KBM-7 (cell line): ENCODE data around the gene FAM118A.
"Not testable (repeated sequence)": the region's sequence is repeated elsewhere in the genome, so short reads cannot be mapped to it uniquely, and the experiment has no call there.

Experiments used
- DNase-seq: peaks from one replicate; pipeline ENCODE4 v3.0.0-alpha.2; 2015
- in situ Hi-C: fragments of 300-500 bp; cut with MboI; formaldehyde crosslinking; loops from 2 replicates; pipeline ENCODE4 v1.14.3; 2020; ENCODE audit warnings: low sequenced_read_pairs, low pct_unique_long_range_greater_than_20kb, mixed read lengths

Gene FAM118A

GRCh38 chr22:45278125-45278524 lies 31.6 kb upstream of the FAM118A start:
- in situ Hi-C loops: no loop called here
- no peak for DNase-seq

GRCh38 chr22:45280587-45280980 lies 29.1 kb upstream of the FAM118A start:
- in situ Hi-C loops: no loop called here
- DNase-seq: no peak

- in situ Hi-C loops: no loop called here
- no peak for DNase-seq
Measured at GRCh38 chr22:45281010-45281409, 28.7 kb upstream of the FAM118A start.

DNA sequence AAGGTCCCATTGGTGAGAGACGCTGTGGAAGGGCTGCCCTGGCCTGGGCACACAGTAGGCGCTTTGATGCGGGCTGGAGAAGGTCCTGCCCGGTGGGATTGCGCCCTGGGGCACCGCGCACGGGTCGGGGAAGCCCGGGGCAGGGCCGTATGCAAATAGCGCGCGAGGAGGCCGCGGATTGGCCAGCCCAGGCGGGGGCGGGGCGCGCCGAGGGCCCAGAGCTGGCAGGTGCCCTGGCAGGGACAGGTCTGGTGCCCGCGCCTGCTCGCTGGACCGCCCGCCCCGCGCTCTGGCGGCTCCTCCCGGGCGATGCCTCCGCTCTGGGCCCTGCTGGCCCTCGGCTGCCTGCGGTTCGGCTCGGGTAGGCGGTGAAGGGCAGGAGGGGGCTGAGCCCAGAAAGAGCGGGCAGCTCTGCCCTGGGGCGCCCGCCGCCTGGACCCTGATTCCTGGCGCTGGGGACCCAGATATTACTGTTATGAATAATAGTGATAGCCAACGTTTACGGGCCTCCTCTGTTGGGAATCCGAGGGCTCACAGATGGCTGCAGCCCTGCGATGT lies 24.9 kb upstream of the FAM118A start, which contains the start of gene UPK3A:
Gene UPK3A (plus strand): TSS at position 245 of the 558 bp plus-strand sequence. CDS start 65 bp downstream, at position 310.
- in situ Hi-C loops: no loop called here
- DNase-seq: no peak

DNA sequence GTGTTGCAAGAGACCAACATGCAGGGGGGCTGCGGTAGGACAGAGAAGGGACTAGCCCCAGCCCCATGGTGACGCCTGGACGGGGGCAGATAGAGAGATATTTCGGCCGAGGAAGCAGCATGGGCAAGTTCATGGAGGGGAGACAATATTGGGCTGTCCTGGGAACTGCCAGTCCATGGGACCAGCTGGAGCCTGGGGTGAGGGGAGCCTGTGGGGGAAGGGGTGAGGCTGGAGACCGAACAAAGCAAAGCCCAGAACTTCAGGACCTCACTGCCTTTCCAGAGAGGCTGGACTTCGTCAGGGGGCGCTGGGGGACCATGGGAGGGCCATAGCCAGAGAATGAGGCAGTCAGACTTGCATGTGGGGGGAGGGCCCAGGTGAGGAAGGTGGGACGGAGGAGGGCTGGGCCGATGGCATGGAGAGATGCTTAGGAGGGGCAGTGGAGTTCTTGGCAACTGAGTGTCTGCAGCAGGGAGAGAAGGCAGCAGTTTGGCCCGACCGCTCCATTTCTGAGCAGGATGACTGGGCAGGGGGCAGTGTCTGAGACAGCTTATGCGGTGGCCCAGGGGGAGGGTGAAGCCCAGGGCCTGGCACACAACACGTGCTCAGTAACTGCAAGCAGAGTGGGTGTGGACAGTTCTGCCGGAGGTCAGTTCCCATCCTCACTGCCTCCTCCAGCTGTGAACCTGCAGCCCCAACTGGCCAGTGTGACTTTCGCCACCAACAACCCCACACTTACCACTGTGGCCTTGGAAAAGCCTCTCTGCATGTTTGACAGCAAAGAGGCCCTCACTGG lies 24.3 kb upstream of the FAM118A start:
- in situ Hi-C loops: no loop called here
- no peak for DNase-seq

DNA sequence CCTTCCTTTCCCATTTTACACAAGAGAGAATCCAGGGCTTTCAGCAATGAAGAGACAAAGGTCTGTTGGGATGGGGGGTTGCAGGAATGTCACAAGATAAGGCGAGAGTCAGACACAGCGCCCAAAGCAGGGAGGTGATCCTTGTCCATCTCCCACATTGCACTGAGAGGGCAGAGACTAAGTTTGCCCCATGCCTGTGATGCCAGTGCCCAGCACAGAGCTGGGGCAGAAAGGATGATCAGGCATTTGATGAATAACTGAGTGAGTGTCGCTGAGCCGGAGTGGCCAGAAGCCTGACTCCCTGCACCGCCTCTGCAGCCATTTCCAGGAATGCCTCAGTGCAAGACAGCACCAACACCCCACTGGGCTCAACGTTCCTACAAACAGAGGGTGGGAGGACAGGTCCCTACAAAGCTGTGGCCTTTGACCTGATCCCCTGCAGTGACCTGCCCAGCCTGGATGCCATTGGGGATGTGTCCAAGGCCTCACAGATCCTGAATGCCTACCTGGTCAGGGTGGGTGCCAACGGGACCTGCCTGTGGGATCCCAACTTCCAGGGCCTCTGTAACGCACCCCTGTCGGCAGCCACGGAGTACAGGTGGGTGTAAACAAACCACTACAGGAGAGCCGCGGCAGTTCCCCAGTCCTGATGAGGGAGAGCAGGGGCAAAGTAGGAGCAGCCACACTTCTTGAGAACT lies 22.7 kb upstream of the FAM118A start:
- DNase-seq: no peak
- in situ Hi-C loops: no loop called here

DNA sequence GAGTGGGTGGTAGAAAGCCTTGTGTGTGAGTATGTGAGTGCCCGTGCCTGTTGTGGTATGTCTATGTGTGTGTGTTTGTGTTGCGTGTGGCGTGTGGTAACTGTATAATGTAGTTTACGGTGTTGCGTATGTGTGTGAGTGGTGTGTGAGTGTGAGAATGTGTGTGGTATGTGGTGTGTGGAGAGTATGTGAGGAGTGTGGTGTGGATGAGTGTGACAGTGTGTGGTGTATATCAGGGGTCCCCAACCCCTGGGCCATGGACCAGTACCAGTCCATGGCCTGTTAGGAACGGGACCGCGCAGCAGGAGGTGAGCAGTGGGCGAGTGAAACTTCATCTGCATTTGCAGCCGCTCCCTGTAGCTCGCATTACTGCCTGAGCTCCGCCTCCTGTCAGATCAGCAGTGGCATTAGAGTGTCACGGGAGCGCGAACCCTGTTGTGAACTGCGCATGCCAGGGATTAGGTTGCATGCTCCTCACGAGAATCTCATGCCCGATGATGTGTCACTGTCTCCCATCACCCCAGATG lies 19.3 kb upstream of the FAM118A start:
- in situ Hi-C loops: no loop called here
- DNase-seq: no peak

GRCh38 chr22:45291061-45291930 lies 18.4 kb upstream of the FAM118A start:
- in situ Hi-C loops: no loop called here
- DNase-seq: no peak

DNA sequence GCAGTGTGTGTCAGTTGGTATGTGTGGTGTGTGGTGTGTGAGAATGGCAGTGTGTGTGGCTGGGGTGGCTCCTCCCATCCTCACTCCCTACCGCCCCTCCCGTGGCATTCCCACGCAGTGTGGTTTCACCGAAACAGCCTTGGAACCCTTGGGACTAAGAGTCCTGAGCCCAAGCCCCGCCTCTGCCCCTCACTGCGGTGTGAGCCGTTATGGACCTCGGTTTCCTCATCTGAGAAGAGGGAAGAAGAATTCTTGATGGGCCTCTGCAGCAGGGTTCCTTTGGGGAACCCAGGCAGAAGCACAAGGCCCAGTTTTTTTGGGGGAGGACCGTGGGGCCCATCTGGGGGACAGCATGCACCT lies 17.8 kb upstream of the FAM118A start:
- in situ Hi-C loops: no loop called here
- no peak for DNase-seq

- in situ Hi-C loops: no loop called here
Measured at GRCh38 chr22:45292731-45293442, 16.8 kb upstream of the FAM118A start.

GRCh38 chr22:45294030-45294429 lies 15.7 kb upstream of the FAM118A start:
- DNase-seq: no peak
- in situ Hi-C loops: no loop called here

More at GRCh38 chr22:45292731-45293442, 16.8 kb upstream of the FAM118A start:
- peak; percentile 69 for DNase-seq

GRCh38 chr22:45295004-45295403 lies 14.7 kb upstream of the FAM118A start:
- DNase-seq, in situ Hi-C loops: not testable (repeated sequence)

DNA sequence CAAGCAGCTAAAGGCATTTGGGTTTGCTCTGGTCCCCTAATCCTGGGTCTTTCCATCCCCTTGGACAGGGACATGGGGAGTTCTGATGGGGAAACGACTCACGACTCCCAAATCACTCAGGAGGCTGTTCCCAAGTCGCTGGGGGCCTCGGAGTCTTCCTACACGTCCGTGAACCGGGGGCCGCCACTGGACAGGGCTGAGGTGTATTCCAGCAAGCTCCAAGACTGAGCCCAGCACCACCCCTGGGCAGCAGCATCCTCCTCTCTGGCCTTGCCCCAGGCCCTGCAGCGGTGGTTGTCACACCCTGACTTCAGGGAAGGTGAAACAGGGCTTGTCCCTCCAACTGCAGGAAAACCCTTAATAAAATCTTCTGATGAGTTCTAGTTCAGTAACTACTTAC lies 14.2 kb upstream of the FAM118A start:
- in situ Hi-C loops: no loop called here
- DNase-seq: no peak

DNA sequence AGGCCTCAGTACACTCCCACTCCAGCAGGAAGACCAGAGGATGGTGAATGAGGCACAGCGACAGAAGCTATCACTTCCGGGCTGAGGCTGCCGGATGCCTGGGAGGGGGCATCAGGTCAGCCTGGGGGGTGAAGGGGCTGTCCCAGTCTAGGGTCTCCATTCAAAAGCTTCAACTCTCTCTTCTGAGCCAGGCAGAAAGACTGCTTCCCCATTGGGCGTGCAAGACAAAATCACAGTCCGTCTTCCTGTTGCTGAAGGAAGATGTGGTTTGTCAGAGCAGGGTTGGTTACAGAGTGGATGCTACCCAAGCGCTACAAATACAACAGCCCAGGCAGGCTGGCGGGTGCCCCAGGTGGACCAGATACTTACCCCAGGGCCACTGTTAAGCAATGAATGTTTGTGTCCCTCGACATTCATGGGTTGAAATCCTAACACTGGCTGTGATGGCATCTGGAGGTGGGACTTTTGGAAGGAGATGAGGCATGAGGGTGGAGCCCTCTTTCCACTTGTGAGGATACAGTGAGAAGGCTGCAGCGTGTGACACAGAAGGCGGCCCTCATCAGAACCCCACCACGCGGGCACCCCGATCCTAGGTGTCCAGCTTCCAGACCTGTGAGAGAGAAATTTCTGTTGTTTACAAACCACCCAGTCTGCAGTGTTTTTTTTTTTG lies 13.0 kb upstream of the FAM118A start:
- peak; percentile 37 for DNase-seq
- in situ Hi-C loops: no loop called here

- in situ Hi-C loops: no loop called here
Measured at GRCh38 chr22:45298934-45299505, 10.7 kb upstream of the FAM118A start.

DNA sequence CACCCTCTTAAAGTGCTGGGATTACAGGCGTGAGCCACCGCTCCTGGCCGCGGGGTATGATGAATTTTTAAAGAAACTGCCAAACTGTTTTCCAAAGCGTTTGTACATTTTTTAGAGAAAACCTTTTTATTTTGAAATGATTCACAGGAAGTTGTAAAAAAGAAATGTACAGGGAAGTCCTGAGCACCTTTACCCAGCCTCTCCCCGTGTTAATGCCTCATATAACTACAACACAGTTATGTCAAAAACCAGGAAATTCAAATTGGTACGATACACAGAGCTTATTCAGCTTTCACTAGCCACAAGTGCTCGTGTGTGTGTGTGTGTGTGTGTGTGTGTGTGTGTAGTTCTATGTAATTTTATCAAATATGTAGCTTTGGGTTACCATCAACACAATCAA lies 7.0 kb upstream of the FAM118A start:
- in situ Hi-C loops: no loop called here

More at GRCh38 chr22:45298934-45299505, 10.7 kb upstream of the FAM118A start:
- no peak for DNase-seq

GRCh38 chr22:45303181-45303580 lies 6.6 kb upstream of the FAM118A start:
- in situ Hi-C loops: no loop called here

More for the DNA sequence above, 7.0 kb upstream of the FAM118A start:
- no peak for DNase-seq

DNA sequence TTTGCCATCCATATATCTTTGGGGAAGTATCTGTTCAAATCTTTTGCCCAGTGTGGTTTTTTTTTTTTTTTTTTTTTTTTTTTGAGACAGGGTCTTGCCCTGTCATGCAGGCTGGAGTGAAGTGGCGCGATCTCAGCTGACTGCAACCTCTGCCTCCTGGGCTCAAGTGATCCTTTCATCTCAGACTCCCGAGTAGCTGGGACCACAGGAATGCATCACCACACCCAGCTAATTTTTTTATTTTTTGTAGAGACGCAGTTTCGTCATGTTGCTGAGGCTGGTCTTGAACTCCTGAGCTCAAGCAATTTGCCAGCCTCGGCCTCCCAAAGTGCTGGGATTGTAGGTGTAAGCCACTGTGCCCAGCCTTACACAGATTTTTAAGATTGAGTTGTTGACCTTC lies 4.8 kb upstream of the FAM118A start:
- in situ Hi-C loops: no loop called here
- DNase-seq: no peak

More at GRCh38 chr22:45303181-45303580, 6.6 kb upstream of the FAM118A start:
- DNase-seq: no peak
